Choroid plexus epithelial cell (primary cell): ENCODE measurements around the gene ZNF135.

Source experiments
- DNase-seq: peaks from one replicate; pipeline ENCODE4 v3.0.0-alpha.2; 2010; ENCODE audit warnings: low read depth
- H3K4me3 ChIP-seq: 2 replicates; pipeline ENCODE4 v1.5.1; 2011; ENCODE audit warnings: low read depth, mild to moderate bottlenecking, control low read depth, low read length, moderate library complexity
- TF ChIP-seq, protein P1 (sequence below): conservative IDR thresholded peaks from 2 replicates; pipeline ENCODE4 v1.5.1; 2011; ENCODE audit warnings: low read depth, mild to moderate bottlenecking, control low read depth, inconsistent platforms, low read length, moderate library complexity

Gene ZNF135

DNA sequence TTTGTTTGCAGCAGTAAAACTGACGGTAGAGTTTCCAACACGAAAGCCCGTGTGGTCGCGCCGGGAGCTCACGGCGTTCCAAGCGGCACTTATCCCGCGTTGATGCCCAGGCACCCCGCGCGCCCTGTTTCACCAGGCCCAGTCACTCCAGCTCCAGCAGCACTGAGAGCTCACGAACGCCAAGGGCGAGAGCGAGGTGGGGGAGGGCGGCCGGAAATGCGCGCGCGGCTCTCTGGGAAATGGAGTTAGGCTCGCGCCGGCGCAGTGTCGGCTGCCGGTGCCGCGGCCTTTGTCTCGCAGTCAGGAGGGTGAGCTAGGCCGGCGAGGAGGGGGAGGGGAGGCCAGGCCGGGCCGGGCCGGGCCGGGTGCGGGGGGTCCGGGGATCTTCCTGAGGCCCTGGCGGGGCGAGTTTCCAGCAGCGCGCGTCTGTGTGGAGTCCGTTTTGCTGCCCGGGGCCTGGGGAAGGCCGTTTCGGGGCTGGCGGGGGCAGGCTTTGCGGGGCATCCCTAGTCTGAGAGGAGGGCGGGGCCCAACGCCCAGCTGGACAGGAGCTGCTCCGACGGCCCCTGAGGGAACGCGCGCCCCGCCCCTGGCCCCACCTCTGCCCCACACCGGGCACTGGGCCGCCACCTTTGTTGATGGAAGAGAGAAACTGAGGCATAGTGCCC, at the start of gene ZNF135:
TSS of gene ZNF135 (plus strand) at position 280 of the 668 bp plus-strand sequence. CDS start 721 bp downstream, outside the sequence.
- DNase-seq, result peak; percentile 82
- TF ChIP-seq, protein P1, sequence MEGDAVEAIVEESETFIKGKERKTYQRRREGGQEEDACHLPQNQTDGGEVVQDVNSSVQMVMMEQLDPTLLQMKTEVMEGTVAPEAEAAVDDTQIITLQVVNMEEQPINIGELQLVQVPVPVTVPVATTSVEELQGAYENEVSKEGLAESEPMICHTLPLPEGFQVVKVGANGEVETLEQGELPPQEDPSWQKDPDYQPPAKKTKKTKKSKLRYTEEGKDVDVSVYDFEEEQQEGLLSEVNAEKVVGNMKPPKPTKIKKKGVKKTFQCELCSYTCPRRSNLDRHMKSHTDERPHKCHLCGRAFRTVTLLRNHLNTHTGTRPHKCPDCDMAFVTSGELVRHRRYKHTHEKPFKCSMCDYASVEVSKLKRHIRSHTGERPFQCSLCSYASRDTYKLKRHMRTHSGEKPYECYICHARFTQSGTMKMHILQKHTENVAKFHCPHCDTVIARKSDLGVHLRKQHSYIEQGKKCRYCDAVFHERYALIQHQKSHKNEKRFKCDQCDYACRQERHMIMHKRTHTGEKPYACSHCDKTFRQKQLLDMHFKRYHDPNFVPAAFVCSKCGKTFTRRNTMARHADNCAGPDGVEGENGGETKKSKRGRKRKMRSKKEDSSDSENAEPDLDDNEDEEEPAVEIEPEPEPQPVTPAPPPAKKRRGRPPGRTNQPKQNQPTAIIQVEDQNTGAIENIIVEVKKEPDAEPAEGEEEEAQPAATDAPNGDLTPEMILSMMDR, result no peak
- H3K4me3 ChIP-seq, result peak within 1 kb of the TSS; percentile 63

DNA sequence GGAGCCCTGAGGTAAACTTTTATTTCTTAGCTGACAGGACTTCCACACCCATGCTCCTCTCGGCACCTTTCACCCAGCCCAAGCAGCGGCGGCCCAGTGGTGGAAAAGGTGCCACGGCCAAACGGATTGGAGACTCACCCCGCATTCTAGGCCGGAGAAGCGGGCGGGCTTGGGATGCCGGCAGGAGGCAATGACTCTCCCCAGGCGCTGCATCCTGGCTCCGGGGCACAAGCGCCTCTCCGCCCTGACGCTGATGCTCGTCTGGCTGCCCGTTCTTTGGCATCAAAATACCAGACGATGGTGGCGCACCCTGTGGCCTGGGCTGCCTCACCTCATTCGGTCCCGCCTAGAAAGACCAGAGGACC, 49.8 kb upstream of the ZNF135 start:
- TF ChIP-seq, protein P1, result no peak
- H3K4me3 ChIP-seq, result peak overlapping the region; percentile 59
- DNase-seq, result no peak

DNA sequence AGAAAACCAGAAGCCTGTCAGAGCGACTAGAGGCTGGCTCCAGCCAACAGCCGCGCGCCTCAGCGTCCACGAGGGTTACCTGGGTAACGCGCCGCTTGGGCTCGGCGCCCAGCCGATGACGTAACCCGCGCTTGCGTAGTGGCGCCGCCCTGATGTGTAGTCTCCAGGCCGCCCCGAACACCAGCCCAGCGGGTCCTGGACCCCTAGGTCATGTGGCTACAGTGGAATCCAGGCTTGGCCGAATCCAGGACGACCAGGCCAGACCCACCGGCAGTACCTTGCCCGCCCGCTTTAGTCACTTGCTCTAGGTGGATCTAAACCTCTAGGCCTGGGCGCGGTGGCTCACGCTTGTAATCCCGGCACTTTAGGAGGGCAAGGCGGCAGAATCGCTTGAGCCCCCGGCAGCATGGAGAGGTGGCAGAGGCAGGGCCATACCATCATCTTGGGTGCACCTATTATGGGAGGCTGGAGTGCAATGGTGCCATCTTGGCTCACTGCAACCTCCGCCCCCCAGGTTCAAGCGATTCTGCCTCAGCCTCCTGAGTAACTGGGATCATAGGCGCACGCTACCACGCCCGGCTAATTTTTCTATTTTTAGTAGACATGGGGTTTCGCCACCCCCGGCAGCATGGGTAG, 49.3 kb upstream of the ZNF135 start:
- TF ChIP-seq, protein P1, result no peak
- H3K4me3 ChIP-seq, result peak overlapping the region; percentile 59
- peak; percentile 92 for DNase-seq

DNA sequence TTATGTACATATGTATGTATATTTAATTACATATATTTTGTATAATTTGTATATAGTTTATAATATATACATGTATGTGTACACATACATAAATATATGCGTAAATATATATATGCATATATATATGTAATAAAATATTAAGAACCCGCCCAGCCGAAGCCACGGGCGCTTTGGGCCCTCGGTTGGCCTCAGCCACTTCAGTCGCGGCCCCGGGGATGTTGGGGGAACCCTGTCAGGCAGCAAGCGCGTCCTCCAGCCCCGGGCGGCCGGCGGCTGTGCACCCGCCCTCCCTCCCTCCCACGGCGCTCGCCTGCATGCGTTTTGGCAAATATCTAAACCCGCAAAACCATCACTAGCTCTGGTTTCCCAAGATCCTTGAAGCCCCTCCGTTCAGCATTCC, 48.6 kb upstream of the ZNF135 start:
- TF ChIP-seq, protein P1, result no peak
- DNase-seq, result no peak
- H3K4me3 ChIP-seq, result no peak overlapping the region

DNA sequence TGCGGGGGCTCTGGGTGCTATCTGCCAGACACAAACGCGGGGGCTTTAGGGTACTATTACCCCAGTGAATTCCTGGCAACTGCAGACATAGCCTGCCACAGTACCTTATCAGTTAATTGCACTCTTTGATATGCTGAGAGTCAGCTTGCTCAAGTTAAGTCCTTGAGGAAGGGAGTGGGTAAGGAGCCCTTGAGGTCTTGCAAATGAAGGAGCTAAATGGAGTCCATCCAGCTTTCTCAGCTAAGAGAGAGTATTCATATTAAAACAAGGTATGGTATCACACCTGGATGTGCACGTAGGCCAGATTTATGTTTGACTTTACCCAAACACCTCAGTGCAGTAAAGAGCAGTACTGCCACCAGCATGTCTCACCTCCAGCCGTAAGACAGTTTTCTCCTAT, 44.9 kb upstream of the ZNF135 start:
- DNase-seq, result no peak
- H3K4me3 ChIP-seq, result no peak overlapping the region
- TF ChIP-seq, protein P1, result no peak

- TF ChIP-seq, protein P1, result no peak
- H3K4me3 ChIP-seq, result no peak overlapping the region
- no peak for DNase-seq
Measured at GRCh38 chr19:58020129-58020528, 39.0 kb upstream of the ZNF135 start.
